Tibial artery (tissue), 4 donors: ENCODE measurements around the gene CD300E.

Experiments
- DNase-seq, 2 donors: peaks; one replicate each; pipeline ENCODE4 v3.0.0-alpha.2; 2019
- H3K27ac ChIP-seq, 2 donors: fragments of 200-600 bp; sonication (generic) in 1 of 2; 1 replicate in 1 of 2; 2 replicates in 1 of 2; pipeline ENCODE4 v1.5.1; 2018 to 2019; ENCODE audit warnings: mild to moderate bottlenecking in 1 of 2
- H3K27me3 ChIP-seq, 2 donors: fragments of 200-600 bp; sonication (generic) in 1 of 2; one replicate each; pipeline versions ENCODE4 v1.5.1 to v1.6.0; 2016 to 2019
- H3K36me3 ChIP-seq, 3 donors: fragments of 200-600 bp; sonication (generic) in 2 of 3; one replicate each; pipeline ENCODE4 v1.5.1; 2016 to 2019; ENCODE audit warnings: mild to moderate bottlenecking in 2 of 3
- H3K4me1 ChIP-seq, 4 donors: fragments of 200-600 bp; sonication (generic) in 2 of 4; 1 replicate in 3 of 4; 2 replicates in 1 of 4; pipeline ENCODE4 v1.5.1; 2016 to 2019
- H3K4me3 ChIP-seq, 2 donors: fragments of 200-600 bp; sonication (generic) in 1 of 2; 1 replicate in 1 of 2; 2 replicates in 1 of 2; pipeline ENCODE4 v1.5.1; 2018 to 2019; ENCODE audit warnings: mild to moderate bottlenecking in 2 of 2
- H3K9me3 ChIP-seq, 3 donors: fragments of 200-600 bp; sonication (generic) in 1 of 3; one replicate each; pipeline ENCODE4 v1.5.1; 2016 to 2019
- intact Hi-C: fragments of 100-400 bp; cut with DNase I; formaldehyde crosslinking; loops from one replicate; pipeline ENCODE4 v1.15.0; 2023; ENCODE audit warnings: low total_unique reads
- TF ChIP-seq, protein P1 (sequence below), 2 experiments: fragments of 200-600 bp in 1 of 2; fragments of 450-650 bp in 1 of 2; IDR thresholded peaks; one replicate each; pipeline ENCODE4 v1.5.1; 2017 to 2019; ENCODE audit warnings: antibody characterized with exemption in 2 of 2, mild to moderate bottlenecking in 1 of 2, moderate library complexity in 1 of 2

Gene CD300E

GRCh38 chr17:74603746-74604145, 19.8 kb downstream of the CD300E start:
- Histone ChIP-seq H3K27me3 (peaks cover 0 to 13% of the 10 kb centered on the region in 2 donors), H3K4me3 (no peak overlapping the region), H3K27ac (no peak overlapping the region), H3K36me3 (no peaks in the 10 kb centered on the region), H3K4me1 (peaks cover 0 to 12% (median 6%) of the 10 kb centered on the region in 4 donors), H3K9me3 (no peaks in the 10 kb centered on the region)
- intact Hi-C loops, result no loop called here
- DNase-seq, result no peak
- TF ChIP-seq, protein P1, sequence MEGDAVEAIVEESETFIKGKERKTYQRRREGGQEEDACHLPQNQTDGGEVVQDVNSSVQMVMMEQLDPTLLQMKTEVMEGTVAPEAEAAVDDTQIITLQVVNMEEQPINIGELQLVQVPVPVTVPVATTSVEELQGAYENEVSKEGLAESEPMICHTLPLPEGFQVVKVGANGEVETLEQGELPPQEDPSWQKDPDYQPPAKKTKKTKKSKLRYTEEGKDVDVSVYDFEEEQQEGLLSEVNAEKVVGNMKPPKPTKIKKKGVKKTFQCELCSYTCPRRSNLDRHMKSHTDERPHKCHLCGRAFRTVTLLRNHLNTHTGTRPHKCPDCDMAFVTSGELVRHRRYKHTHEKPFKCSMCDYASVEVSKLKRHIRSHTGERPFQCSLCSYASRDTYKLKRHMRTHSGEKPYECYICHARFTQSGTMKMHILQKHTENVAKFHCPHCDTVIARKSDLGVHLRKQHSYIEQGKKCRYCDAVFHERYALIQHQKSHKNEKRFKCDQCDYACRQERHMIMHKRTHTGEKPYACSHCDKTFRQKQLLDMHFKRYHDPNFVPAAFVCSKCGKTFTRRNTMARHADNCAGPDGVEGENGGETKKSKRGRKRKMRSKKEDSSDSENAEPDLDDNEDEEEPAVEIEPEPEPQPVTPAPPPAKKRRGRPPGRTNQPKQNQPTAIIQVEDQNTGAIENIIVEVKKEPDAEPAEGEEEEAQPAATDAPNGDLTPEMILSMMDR (IDR thresholded peaks at IDR 0.05), result no peak

DNA sequence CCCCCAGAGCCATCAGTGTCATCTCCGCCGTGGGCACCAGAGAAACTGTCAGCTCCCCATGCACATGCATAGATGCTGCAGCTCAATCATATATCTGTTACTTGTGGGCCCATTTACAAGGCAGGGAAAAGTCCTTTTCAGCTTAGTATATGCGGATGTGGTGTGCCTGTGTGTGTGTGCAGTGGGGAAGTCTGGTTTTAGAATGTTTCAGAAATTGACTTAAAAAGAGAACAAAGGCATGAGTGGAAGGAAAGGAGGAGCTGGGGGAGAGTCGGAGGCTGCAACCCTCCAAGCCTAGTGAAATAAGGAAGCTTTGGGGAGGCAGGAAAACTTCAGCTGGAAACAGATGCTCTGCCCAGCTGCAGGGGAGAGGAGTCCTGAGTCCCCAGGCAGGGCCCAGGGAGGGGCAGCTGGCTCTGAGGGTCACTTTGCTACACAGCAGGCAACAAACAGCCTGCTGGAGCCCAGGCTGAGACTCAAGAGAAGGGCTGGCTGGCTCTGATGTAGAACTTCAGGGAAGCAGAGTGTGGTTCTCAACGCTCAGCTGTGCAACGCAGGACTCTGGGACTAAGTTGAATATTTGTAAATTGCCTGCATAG, 20.4 kb downstream of the CD300E start:
- intact Hi-C loops, result no loop called here
- Histone ChIP-seq H3K36me3 (no peaks in the 10 kb centered on the region), H3K27me3 (peaks cover 0 to 18% of the 10 kb centered on the region in 2 donors), H3K4me3 (no peak overlapping the region), H3K27ac (no peak overlapping the region), H3K4me1 (peaks cover 0 to 12% (median 6%) of the 10 kb centered on the region in 4 donors), H3K9me3 (no peaks in the 10 kb centered on the region)
- TF ChIP-seq, protein P1 (IDR thresholded peaks at IDR 0.05), result no peak
- DNase-seq, result no peak

DNA sequence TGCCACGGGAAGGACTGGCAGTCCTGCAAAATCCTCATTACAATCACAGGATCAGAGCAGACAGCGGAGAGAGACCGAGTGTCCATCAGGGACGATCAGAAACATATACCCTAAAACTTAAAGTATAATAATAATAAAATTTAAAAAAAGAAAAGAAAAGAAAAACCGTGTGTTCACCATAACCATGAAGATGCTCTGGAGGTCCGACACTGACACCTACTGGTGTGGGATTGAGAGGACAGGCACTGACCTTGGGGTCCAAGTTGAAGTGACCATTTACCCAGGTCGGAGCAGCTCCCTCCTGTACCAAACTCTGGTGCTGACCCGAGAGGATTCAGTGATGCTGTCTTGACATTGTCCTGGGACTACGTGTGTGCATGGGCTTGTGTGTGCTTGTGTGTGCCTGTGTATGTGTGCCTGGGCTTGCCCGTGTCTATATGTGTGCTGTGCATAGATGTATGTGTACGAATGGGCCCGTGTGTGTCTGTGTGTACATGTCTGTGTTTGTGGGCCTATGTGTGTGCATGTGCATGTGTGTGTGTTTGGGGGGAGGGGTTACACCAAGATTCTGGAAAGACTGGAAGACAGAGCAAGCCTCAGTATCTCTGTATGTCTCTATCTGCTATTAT, 21.5 kb downstream of the CD300E start:
- TF ChIP-seq, protein P1 (IDR thresholded peaks at IDR 0.05), result peak; percentile 13 to 24
- Histone ChIP-seq H3K4me1 (peaks cover 0 to 12% (median 6%) of the 10 kb centered on the region in 4 donors), H3K36me3 (no peaks in the 10 kb centered on the region), H3K9me3 (no peaks in the 10 kb centered on the region), H3K4me3 (no peak overlapping the region), H3K27me3 (peaks cover 0 to 18% of the 10 kb centered on the region in 2 donors), H3K27ac (no peak overlapping the region)
- intact Hi-C loops, result no loop called here
- DNase-seq, result no peak

DNA sequence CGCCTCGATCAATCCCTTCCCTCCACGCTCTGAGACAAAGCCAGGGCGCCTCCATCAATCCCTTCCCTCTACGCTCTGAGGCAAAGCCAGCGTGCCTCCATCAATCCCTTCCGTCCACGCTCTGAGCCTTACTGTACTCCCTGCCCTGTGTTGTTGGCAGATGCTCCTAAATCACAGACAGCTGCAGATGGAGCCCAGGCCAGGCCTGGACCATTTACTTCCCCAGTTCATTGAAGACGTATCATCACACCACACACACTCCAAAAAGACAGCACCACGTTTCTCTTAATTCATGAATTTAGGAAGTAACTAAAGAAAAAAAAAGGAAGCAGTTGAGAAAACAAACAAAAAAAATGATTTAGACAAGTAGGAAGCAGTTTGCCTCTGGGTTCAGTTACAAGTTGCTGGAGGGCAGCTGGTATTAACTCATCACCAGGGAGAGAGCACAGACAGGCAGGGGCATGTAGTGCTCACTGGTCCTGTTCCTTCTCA, 24.0 kb downstream of the CD300E start:
- H3K27ac ChIP-seq, result no peak overlapping the region
- no peaks in the 10 kb centered on the region for H3K36me3 ChIP-seq
- no peak overlapping the region for H3K4me3 ChIP-seq
- no peaks in the 10 kb centered on the region for H3K9me3 ChIP-seq
- no peaks in the 10 kb centered on the region for H3K4me1 ChIP-seq
- intact Hi-C loops, result no loop called here
- TF ChIP-seq, protein P1 (IDR thresholded peaks at IDR 0.05), result no peak
- DNase-seq, result peak; percentile 50 to 62
- H3K27me3 ChIP-seq, result peaks cover 0 to 18% of the 10 kb centered on the region in 2 donors

- no peak overlapping the region for H3K4me3 ChIP-seq
- no peaks in the 10 kb centered on the region for H3K4me1 ChIP-seq
- no peak overlapping the region for H3K27ac ChIP-seq
- no peaks in the 10 kb centered on the region for H3K9me3 ChIP-seq
- intact Hi-C loops, result no loop called here
- TF ChIP-seq, protein P1 (IDR thresholded peaks at IDR 0.05), result no peak
- no peaks in the 10 kb centered on the region for H3K36me3 ChIP-seq
- DNase-seq, result peak in 1 of 2 donors; percentile 60
- H3K27me3 ChIP-seq, result peaks cover 0 to 18% of the 10 kb centered on the region in 2 donors
Observed at GRCh38 chr17:74599023-74599399, 24.5 kb downstream of the CD300E start.
